ENCODE results near the gene SLC16A4. TPM values are rescaled to one million over a fixed set of nuclear protein-coding genes. Genes with fewer than 3 reads are reported as not detected.

SLC16A4 gene
- total RNA-seq, 1 donor from 2014 or later, result 3.3 TPM

GRCh38 chr1:110338886-110339406 lies 51.9 kb downstream of the SLC16A4 start, which contains the start of gene RBM15:
RBM15 (plus strand) TSS chr1:110339377; CDS start chr1:110339406, 29 bp downstream.
- Histone ChIP-seq H3K36me3 (peaks cover 22% of the 10 kb centered on the region), H3K4me1 (peaks cover 75% of the 10 kb centered on the region), H3K4me3 (peak within 1 kb of the TSS; percentile 95), H3K27me3 (ENCODE audit: low read depth) (no peaks in the 10 kb centered on the region), H3K27ac (replicated peaks) (peak within 1 kb of the TSS; percentile 99), H3K9me3 (replicated peaks) (no peaks in the 10 kb centered on the region)
- DNase-seq, result peak; percentile 97
- intact Hi-C loops (cut with micrococcal nuclease), result no loop called here
- TF ChIP-seq CTCF (IDR thresholded peaks at IDR 0.05; ENCODE audit: borderline replicate concordance), result no peak

GRCh38 chr1:110338309-110338885 lies 52.4 kb downstream of the SLC16A4 start:
- DNase-seq, result peak; percentile 95
- Histone ChIP-seq H3K27ac (replicated peaks) (peak overlapping the region; percentile 99), H3K4me1 (peaks cover 70% of the 10 kb centered on the region), H3K36me3 (peaks cover 17% of the 10 kb centered on the region), H3K27me3 (ENCODE audit: low read depth) (no peaks in the 10 kb centered on the region), H3K9me3 (replicated peaks) (no peaks in the 10 kb centered on the region), H3K4me3 (peak overlapping the region; percentile 95)
- peak; percentile 72 for TF ChIP-seq CTCF (IDR thresholded peaks at IDR 0.05; ENCODE audit: borderline replicate concordance)
- intact Hi-C loops (cut with micrococcal nuclease), result no loop called here

GRCh38 chr1:110337704-110338308 lies 53.0 kb downstream of the SLC16A4 start:
- Histone ChIP-seq H3K27me3 (ENCODE audit: low read depth) (no peaks in the 10 kb centered on the region), H3K4me3 (peak overlapping the region; percentile 95), H3K4me1 (peaks cover 64% of the 10 kb centered on the region), H3K27ac (replicated peaks) (peak overlapping the region; percentile 99), H3K36me3 (peaks cover 16% of the 10 kb centered on the region), H3K9me3 (replicated peaks) (no peaks in the 10 kb centered on the region)
- no peak for TF ChIP-seq CTCF (IDR thresholded peaks at IDR 0.05; ENCODE audit: borderline replicate concordance)
- intact Hi-C loops (cut with micrococcal nuclease), result no loop called here
- DNase-seq, result peak; percentile 43

- H3K4me3 ChIP-seq, result no peak overlapping the region
- peak overlapping the region; percentile 99 for H3K27ac ChIP-seq (replicated peaks)
- no peak for TF ChIP-seq CTCF (IDR thresholded peaks at IDR 0.05; ENCODE audit: borderline replicate concordance)
- DNase-seq, result no peak
- peaks cover 9% of the 10 kb centered on the region for H3K36me3 ChIP-seq
- H3K4me1 ChIP-seq, result peaks cover 50% of the 10 kb centered on the region
- H3K9me3 ChIP-seq (replicated peaks), result no peaks in the 10 kb centered on the region
- H3K27me3 ChIP-seq (ENCODE audit: low read depth), result no peaks in the 10 kb centered on the region
- intact Hi-C loops (cut with micrococcal nuclease), result no loop called here
Measured at GRCh38 chr1:110336300-110337039, 54.4 kb downstream of the SLC16A4 start.

- no peak for DNase-seq
- Histone ChIP-seq H3K36me3 (no peaks in the 10 kb centered on the region), H3K4me3 (no peak overlapping the region), H3K9me3 (replicated peaks) (no peaks in the 10 kb centered on the region), H3K27me3 (ENCODE audit: low read depth) (no peaks in the 10 kb centered on the region), H3K27ac (replicated peaks) (no peak overlapping the region), H3K4me1 (peaks cover 38% of the 10 kb centered on the region)
- TF ChIP-seq CTCF (IDR thresholded peaks at IDR 0.05; ENCODE audit: borderline replicate concordance), result no peak
- intact Hi-C loops (cut with micrococcal nuclease), result no loop called here
Measured at GRCh38 chr1:110335265-110335664, 55.6 kb downstream of the SLC16A4 start.
